Gastroesophageal sphincter (tissue), 4 donors: ENCODE data around the gene FOXI3. TPM values are rescaled to one million over a fixed set of nuclear protein-coding genes. Genes with fewer than 3 reads are reported as not detected.
"Not testable (repeated sequence)": the region's sequence is repeated elsewhere in the genome, so short reads cannot be mapped to it uniquely, and the experiment has no call there.

Experiments used
- ATAC-seq: fragments of 150-250 bp; one replicate; pipeline ENCODE4 v1.9.1; 2016; ENCODE audit warnings: mild to moderate bottlenecking, moderate library complexity
- H3K27ac ChIP-seq, 4 donors: fragments of 200-600 bp; sonication (generic) in 3 of 4; 1 replicate in 3 of 4; 2 replicates in 1 of 4; pipeline ENCODE4 v1.5.1; 2016 to 2019
- H3K27me3 ChIP-seq: fragments of 200-600 bp; sonication (generic); one replicate; pipeline ENCODE4 v1.5.1; 2019
- H3K36me3 ChIP-seq, 2 donors: fragments of 200-600 bp; sonication (generic); one replicate each; pipeline ENCODE4 v1.5.1; 2019; ENCODE audit warnings: control low read depth in 1 of 2
- H3K4me1 ChIP-seq, 3 donors: fragments of 200-600 bp; sonication (generic); 1 replicate in 2 of 3; 2 replicates in 1 of 3; pipeline ENCODE4 v1.5.1; 2016 to 2019; ENCODE audit warnings: control low read depth in 2 of 3
- H3K4me3 ChIP-seq, 2 donors: fragments of 200-600 bp; sonication (generic); one replicate each; pipeline ENCODE4 v1.5.1; 2019; ENCODE audit warnings: mild to moderate bottlenecking in 1 of 2, moderate library complexity in 1 of 2
- H3K9me3 ChIP-seq, 3 donors: fragments of 200-600 bp; sonication (generic); one replicate each; pipeline ENCODE4 v1.5.1; 2017 to 2019; ENCODE audit warnings: control low read depth in 2 of 3
- EP300 ChIP-seq: sonication (generic); formaldehyde crosslinking; IDR thresholded peaks from one replicate; pipeline ENCODE4 v1.6.1; 2017; ENCODE audit warnings: antibody characterized with exemption, mild to moderate bottlenecking
- POLR2A ChIP-seq, 2 donors: fragments of 450-650 bp; IDR thresholded peaks; one replicate each; pipeline ENCODE4 v1.6.1; 2017; ENCODE audit warnings: antibody characterized with exemption in 2 of 2, mild to moderate bottlenecking in 2 of 2, moderate library complexity in 1 of 2
- POLR2AphosphoS5 ChIP-seq: sonication (generic); formaldehyde crosslinking; IDR thresholded peaks from one replicate; pipeline ENCODE4 v1.6.1; 2017; ENCODE audit warnings: antibody characterized with exemption
- WGBS, 2 donors: methylation state at CpG; one replicate each; pipeline ENCODE4 v1.1.5; 2018; ENCODE audit warnings: low coverage in 1 of 2; 5-methylcytosine and 5-hydroxymethylcytosine counted together
- total RNA-seq, 4 donors: library from RNA; depleted of rRNA; stranded (reverse); fragments of >200 nt; gene quantifications; one replicate each; pipeline ENCODE4 v1.1.0, GENCODE V29; 2016
- TF ChIP-seq, protein P1 (sequence below), 4 experiments: fragments of 200-600 bp in 2 of 4; fragments of 450-650 bp in 2 of 4; sonication (generic) in 1 of 4; IDR thresholded peaks; one replicate each; pipeline ENCODE4 v1.5.1; 2017 to 2019; ENCODE audit warnings: antibody characterized with exemption in 4 of 4, mild to moderate bottlenecking in 2 of 4, moderate library complexity in 2 of 4

The FOXI3 gene
- total RNA-seq, 4 donors from 2014 or later, result not detected

DNA sequence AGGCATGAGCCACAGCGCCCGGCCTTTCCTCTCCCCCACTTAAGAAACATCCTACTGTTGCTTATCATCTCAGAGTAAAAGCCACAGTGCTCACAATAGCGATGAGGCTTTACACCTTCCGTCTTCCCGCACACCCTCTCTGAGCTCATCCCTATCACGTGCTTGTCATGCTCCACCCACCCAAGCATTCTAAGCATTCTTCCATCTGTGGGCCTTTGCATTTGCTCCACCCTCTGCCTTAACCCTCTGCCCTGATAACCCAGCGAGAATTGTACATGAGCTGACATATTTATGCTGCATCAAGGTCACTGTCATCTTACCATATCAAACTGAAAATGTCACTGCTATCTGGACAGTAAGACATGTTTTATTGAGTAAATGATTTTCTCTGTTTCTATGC is 22.6 kb downstream of the FOXI3 start:
- H3K9me3 ChIP-seq, result peaks cover 0 to 16% (median 0%) of the 10 kb centered on the region in 3 donors
- H3K27me3 ChIP-seq, result no peaks in the 10 kb centered on the region
- H3K4me3 ChIP-seq, result no peak overlapping the region
- H3K27ac ChIP-seq, result no peak overlapping the region
- 66 to 93% methylated on average over 4 to 7 of the region's 7 CpGs for whole genome bisulfite sequencing, 2 donors
- H3K4me1 ChIP-seq, result no peaks in the 10 kb centered on the region
- H3K36me3 ChIP-seq, result no peaks in the 10 kb centered on the region
- no peak for TF ChIP-seq POLR2A (IDR thresholded peaks at IDR 0.05)
- TF ChIP-seq, protein P1, sequence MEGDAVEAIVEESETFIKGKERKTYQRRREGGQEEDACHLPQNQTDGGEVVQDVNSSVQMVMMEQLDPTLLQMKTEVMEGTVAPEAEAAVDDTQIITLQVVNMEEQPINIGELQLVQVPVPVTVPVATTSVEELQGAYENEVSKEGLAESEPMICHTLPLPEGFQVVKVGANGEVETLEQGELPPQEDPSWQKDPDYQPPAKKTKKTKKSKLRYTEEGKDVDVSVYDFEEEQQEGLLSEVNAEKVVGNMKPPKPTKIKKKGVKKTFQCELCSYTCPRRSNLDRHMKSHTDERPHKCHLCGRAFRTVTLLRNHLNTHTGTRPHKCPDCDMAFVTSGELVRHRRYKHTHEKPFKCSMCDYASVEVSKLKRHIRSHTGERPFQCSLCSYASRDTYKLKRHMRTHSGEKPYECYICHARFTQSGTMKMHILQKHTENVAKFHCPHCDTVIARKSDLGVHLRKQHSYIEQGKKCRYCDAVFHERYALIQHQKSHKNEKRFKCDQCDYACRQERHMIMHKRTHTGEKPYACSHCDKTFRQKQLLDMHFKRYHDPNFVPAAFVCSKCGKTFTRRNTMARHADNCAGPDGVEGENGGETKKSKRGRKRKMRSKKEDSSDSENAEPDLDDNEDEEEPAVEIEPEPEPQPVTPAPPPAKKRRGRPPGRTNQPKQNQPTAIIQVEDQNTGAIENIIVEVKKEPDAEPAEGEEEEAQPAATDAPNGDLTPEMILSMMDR (IDR thresholded peaks at IDR 0.05), result no peak
- TF ChIP-seq POLR2AphosphoS5, result no peak
- no peak for TF ChIP-seq EP300
- no peak for ATAC-seq

DNA sequence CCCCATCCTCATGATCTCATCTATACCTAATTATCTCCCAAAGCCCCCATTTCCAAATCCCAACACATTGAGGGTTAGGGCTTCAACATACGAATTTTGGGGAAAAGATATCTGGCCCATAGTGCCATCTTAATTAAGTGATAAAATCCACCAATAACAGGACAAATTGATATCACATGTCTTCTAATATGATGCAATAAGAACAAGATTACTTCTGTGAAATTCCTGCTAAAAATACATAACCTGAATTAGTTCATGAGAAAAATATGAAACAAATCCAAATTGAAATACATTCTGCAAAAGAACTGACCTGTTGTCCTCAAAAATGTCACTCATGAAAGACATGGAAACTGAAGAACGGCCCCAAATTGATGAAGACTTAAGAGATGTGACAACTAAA is 28.8 kb downstream of the FOXI3 start:
- no peak for TF ChIP-seq EP300
- TF ChIP-seq, protein P1 (IDR thresholded peaks at IDR 0.05), result no peak
- no peak for TF ChIP-seq POLR2A (IDR thresholded peaks at IDR 0.05)
- TF ChIP-seq POLR2AphosphoS5, result no peak
- Histone ChIP-seq H3K27me3 (peaks cover 3% of the 10 kb centered on the region), H3K4me1 (no peaks in the 10 kb centered on the region), H3K9me3 (no peaks in the 10 kb centered on the region), H3K4me3 (no peak overlapping the region), H3K36me3 (no peaks in the 10 kb centered on the region), H3K27ac (no peak overlapping the region)
- no peak for ATAC-seq
- 56 to 80% methylated on average over 1 to 2 of the region's 2 CpGs for WGBS, 2 donors

DNA sequence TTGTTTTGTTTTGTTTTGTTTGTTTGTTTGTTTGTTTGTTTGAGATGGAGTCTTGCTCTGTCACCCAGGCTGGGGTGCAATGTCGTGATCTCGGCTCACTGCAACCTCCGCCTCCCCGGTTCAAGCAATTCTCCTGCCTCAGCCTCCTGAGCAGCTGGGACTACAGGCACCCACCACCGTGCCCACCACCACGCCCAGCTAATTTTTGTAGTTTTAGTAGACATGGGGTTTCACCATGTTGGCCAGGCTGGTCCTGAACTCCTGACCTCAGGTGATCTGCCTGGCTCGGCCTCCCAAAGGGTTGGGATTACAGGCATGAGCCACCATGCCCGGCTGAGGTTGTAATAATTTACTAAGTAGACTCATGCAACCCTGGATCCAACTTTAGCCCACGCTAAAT is 33.4 kb downstream of the FOXI3 start:
- H3K4me3 ChIP-seq, result not testable (repeated sequence)
- 83 to 93% methylated on average over 3 to 8 of the region's 9 CpGs for WGBS, 2 donors
- peaks cover 19% of the 10 kb centered on the region for H3K27me3 ChIP-seq

DNA sequence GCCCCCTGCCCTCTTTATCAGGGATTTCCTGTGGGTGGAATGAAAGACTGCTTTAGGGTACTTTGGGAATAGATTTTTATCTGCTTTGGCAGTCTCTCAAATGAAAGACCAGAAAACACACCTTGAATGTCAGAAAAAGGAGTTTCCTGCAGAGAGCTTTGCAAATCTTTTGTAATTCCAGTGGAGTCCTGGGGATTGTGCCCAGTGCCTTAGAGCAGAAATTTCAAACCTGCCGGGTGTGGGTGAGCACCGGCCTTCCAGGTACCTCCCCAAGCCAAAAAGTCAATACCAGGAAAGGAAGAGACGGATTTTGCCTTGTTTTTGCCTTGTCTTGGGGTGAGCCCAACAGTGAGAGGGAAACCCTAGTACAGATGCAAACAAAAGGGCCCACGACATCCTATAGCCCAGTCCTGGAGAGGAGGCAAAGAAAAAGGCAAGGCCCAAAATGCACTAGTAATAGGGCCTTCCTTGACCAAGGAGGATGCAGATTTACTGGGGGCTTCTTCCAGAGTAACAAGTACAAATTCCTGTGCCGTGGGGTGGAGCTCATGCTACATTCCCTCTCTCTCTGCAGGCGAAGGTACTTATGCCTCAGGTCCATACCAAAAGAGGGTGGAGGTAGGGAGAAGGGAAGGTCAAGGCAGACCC is 36.4 kb downstream of the FOXI3 start:
- H3K36me3 ChIP-seq, result no peaks in the 10 kb centered on the region
- H3K27me3 ChIP-seq, result peaks cover 19% of the 10 kb centered on the region
- WGBS, 2 donors, result 30 to 46% methylated on average over 2 to 6 of the region's 6 CpGs
- TF ChIP-seq POLR2A (IDR thresholded peaks at IDR 0.05), result no peak
- TF ChIP-seq, protein P1 (IDR thresholded peaks at IDR 0.05), result no peak
- no peak for TF ChIP-seq EP300
- TF ChIP-seq POLR2AphosphoS5, result no peak
- H3K27ac ChIP-seq, result no peak overlapping the region
- no peak for ATAC-seq
- no peaks in the 10 kb centered on the region for H3K9me3 ChIP-seq
- H3K4me1 ChIP-seq, result no peaks in the 10 kb centered on the region
- H3K4me3 ChIP-seq, result no peak overlapping the region

More for the DNA sequence above, 33.4 kb downstream of the FOXI3 start:
- H3K36me3 ChIP-seq, H3K4me1 ChIP-seq, ATAC-seq, H3K9me3 ChIP-seq, H3K27ac ChIP-seq: not testable (repeated sequence)

DNA sequence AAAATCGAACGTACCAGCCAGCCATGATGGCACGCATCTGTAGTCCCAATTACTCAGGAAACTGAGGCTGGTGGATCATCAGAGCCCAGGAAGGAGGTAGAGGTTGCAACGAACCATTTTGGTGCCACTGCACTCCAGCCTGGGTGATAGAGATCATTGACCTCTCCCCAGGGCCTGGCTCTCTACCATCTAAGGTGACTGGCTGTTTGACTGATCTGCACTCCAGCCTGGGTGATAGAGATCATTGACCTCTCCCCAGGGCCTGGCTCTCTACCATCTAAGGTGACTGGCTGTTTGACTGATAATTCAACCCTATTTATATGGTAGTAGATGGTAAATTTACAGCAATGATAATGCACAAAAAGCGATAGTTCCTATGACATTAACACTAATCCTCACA is 43.6 kb downstream of the FOXI3 start:
- WGBS, 2 donors, result 71 to 82% methylated on average over 5 of the region's 5 CpGs

DNA sequence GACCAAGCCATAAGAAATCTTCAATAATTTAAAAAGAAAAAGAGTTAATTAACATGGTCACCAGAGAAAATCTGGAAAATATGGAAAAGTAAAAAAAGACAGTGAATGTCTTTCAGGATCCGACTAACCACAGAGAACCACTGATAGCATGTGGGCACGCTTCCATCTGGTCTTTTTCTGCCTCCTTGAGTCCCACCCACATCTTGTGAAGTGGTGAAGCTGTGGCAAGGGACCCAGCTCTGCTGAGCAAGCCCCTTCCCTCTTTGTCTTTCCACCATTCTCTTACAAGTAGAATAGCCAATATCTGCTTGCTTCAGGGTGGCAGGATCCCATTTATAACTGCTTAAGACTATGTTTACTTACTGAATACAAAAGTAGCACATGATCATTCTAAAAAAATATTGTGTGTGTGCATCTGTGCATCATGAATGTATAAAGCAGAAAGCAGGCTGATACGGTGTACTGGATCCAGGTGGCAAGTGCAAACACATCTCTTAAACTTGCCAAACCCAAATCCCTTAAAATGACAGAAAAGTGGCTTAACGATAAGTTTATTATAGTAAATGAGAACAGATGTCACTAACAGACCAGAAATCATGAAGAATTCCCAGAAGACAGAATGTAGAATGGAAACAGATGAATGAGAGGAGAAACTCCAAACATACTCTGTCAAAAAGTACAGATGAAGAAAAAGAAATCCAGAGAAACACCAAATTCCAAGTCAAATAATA is 52.3 kb downstream of the FOXI3 start:
- Histone ChIP-seq H3K9me3 (no peaks in the 10 kb centered on the region), H3K4me3 (no peak overlapping the region), H3K4me1 (no peaks in the 10 kb centered on the region), H3K27ac (no peak overlapping the region), H3K27me3 (peaks cover 13% of the 10 kb centered on the region), H3K36me3 (no peaks in the 10 kb centered on the region)
- TF ChIP-seq, protein P1 (IDR thresholded peaks at IDR 0.05), result no peak
- TF ChIP-seq EP300, result no peak
- TF ChIP-seq POLR2AphosphoS5, result no peak
- 29 to 57% methylated on average over 4 of the region's 4 CpGs for WGBS, 2 donors
- no peak for ATAC-seq

More for the DNA sequence above, 43.6 kb downstream of the FOXI3 start:
- not testable (repeated sequence) for H3K4me1 ChIP-seq, H3K36me3 ChIP-seq, H3K9me3 ChIP-seq, H3K27me3 ChIP-seq, H3K4me3 ChIP-seq, ATAC-seq, H3K27ac ChIP-seq
